Measurements from ENCODE around the gene POLR3GL.

Gene POLR3GL

DNA sequence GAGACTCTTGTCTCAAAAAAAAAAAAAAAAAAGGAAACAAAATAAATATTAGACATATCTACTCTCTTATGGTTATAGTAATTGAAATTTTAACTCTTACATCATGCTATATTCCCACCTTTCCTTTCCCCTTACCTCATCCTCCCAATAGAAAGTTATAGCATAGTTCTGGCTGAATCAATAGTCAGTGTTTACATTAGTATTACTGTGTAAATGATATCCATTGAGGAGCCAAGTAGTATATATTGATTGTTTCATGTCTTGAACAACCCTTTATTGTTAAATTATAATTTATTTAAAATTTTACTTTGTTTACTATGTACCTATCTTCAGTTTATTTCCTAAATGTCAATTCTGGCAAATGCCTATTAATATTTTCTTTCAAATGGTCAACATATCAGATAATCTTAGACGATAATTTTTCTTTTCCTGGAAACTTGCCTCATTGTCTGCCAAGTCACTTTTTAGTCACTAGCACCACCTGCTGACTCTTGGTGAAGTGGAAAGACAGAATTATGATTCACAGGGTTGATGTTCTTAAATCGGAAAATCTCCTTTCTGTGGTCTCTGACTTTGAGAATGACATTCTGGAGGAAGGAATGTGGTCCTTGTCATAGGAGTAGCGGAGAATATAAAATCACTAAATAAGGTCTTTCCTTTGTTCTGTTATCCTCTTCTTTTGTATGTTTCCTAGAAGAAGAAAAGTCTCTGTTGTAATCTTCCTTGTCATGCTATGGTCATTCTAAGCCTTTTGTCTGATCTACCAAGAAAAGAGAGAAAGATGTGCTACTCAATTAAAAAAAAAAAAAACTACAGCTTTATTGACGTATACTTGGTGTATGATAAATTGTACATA, 48.4 kb downstream of the POLR3GL start:
- Mint-ChIP-seq H3K9me3 (no peaks in the 10 kb centered on the region), H3K36me3 (ENCODE audit: low read depth) (no peaks in the 10 kb centered on the region)
- TF ChIP-seq, protein P1, sequence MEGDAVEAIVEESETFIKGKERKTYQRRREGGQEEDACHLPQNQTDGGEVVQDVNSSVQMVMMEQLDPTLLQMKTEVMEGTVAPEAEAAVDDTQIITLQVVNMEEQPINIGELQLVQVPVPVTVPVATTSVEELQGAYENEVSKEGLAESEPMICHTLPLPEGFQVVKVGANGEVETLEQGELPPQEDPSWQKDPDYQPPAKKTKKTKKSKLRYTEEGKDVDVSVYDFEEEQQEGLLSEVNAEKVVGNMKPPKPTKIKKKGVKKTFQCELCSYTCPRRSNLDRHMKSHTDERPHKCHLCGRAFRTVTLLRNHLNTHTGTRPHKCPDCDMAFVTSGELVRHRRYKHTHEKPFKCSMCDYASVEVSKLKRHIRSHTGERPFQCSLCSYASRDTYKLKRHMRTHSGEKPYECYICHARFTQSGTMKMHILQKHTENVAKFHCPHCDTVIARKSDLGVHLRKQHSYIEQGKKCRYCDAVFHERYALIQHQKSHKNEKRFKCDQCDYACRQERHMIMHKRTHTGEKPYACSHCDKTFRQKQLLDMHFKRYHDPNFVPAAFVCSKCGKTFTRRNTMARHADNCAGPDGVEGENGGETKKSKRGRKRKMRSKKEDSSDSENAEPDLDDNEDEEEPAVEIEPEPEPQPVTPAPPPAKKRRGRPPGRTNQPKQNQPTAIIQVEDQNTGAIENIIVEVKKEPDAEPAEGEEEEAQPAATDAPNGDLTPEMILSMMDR (IDR thresholded peaks at IDR 0.05; ENCODE audit: unreplicated experiment in 3 of 3), result peak; percentile 69 to 88 (median 74)

DNA sequence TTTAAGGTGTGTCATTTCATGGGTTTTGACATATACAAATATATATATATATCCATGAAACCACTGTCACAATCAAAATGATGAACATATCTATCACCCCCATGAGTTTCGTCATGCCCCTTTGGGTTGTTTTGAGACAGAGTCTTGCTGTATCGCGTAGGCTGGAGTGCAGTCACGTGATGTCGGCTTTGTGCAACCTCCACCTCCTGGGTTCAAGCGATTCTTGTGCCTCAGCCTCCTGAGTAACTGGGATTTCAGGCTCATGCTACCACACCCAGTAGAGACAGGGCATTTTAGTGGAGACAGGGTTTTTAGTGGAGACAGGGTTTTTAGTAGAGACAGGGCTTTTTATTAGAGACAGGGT, 49.1 kb downstream of the POLR3GL start:
- Mint-ChIP-seq H3K27ac (no peak overlapping the region), H3K4me1 (peaks cover 5% of the 10 kb centered on the region), H3K4me3 (no peak overlapping the region), H3K27me3 (ENCODE audit: low read depth) (peaks cover 14% of the 10 kb centered on the region), H3K9me3 (no peaks in the 10 kb centered on the region), H3K36me3 (ENCODE audit: low read depth) (no peaks in the 10 kb centered on the region)
- TF ChIP-seq, protein P1 (IDR thresholded peaks at IDR 0.05; ENCODE audit: unreplicated experiment in 3 of 3), result no peak

More for the DNA sequence above, 48.4 kb downstream of the POLR3GL start:
- H3K4me3 Mint-ChIP-seq, result no peak overlapping the region
- H3K4me1 Mint-ChIP-seq, result peaks cover 5% of the 10 kb centered on the region
- peak overlapping the region in 1 of 3 experiments; percentile 16 for H3K27ac Mint-ChIP-seq
- H3K27me3 Mint-ChIP-seq (ENCODE audit: low read depth), result peaks cover 8% of the 10 kb centered on the region

DNA sequence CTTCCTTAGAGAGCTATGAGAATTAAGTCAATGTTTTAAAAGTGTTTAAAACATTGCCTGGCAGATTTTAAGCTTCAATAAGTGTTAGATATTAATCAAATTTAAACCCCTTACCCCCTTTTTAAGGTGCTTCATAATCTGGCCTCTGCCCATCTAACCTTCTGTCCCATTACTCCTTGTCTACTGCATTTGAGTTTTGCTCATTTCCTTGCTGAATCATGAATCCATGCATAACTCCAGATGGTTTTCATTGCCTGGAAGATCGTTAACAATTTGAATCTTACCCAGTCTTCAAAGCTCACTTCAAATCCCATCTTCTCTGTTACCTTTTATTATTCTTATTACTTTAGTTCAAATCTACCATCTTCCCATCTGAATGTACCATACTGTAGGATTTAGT, 52.4 kb downstream of the POLR3GL start:
- Mint-ChIP-seq H3K4me1 (peaks cover 22% of the 10 kb centered on the region), H3K36me3 (ENCODE audit: low read depth) (no peaks in the 10 kb centered on the region), H3K4me3 (no peak overlapping the region), H3K9me3 (no peaks in the 10 kb centered on the region), H3K27ac (no peak overlapping the region), H3K27me3 (ENCODE audit: low read depth) (peaks cover 41% of the 10 kb centered on the region)
- TF ChIP-seq, protein P1 (IDR thresholded peaks at IDR 0.05; ENCODE audit: unreplicated experiment in 3 of 3), result no peak

DNA sequence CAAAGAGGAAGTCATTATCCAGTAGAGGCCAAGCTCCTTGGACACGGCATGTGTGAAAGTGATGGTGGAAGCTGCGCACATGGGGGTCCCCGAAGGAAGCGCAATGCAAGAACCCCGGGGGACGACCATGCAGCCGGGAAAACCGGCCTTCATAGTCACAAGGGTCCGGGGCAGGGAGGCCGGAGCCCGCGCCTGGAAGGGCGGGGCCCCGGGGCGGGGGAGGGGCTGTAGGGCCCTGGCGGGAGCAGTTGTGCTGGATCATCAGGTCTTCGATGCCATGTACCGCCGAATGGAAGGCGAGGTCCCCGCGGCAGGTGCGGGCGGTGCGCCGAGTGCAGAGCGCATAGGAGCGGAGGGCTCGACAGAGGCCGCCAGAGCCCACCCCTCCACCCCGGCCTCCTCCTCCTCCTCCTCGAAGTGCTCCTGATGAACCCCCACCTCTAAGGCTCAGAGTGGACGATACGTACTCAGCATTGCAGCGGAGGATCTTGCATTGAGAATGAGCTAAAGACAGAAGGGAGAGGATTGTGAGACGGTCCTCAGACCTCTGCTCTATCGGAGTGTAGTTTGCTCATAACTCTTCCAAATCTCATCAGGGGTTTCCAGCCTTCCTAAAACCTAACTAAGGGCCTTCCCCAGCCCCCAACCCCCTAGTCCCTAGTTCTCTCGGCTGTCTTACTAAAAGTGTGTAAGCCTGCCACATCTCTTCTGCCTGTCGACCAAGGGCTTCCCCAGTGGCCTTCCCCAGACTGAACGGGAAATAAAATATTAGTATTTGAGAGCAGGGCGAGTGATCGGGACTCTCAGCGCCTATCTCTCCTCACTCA, 55.0 kb downstream of the POLR3GL start:
- Mint-ChIP-seq H3K4me1 (peaks cover 27% of the 10 kb centered on the region), H3K9me3 (no peaks in the 10 kb centered on the region), H3K27me3 (ENCODE audit: low read depth) (peaks cover 46% of the 10 kb centered on the region), H3K27ac (peak overlapping the region in 1 of 3 experiments; percentile 39), H3K36me3 (ENCODE audit: low read depth) (no peaks in the 10 kb centered on the region), H3K4me3 (peak overlapping the region; percentile 54 to 92 (median 61))
- TF ChIP-seq, protein P1 (IDR thresholded peaks at IDR 0.05; ENCODE audit: unreplicated experiment in 3 of 3), result no peak

DNA sequence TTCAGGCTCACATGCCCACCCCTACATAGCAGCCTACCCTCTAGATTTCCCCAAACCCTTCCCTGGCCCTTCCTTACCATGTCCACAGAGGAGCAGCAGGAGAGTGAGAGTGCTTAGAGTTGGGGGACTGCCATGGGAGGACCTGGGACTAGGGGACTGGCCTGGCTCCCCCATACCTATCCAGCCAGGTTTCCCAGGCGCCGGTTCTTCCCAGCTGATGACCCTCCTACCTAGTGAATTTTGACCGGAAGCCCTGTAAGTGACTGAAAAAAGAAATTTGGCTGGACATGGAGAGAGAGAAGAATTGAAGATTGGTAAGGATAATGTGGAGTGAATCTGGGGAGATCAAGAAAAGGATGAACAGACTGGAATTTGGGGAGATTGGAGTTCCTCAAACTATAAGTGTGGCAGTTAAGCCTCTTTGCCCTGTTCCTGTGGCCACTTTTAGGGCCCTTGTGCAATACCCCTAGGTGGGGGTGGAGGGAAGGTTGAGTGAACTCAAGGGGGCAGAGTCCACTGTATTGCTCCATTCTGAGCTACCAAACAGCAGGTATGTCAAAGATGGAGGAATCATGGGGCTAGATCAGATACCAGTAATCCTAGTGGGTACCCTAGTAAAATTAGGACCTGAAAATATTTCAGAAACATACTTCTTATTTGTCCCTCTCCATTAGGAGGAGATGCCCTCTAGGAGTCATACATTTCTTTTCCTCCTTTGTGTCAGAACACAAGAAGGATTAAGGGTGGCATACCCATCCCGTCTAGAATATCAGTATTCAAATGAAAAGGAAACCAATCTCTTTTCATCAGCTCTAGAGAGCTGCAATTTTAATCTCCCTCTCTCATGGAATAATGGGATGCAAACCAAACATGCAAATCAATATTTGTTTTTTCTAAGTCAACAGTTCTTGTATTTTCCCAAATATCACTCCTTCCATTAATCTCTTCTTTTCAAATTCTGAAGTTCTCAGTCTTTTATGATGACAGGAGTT, 55.9 kb downstream of the POLR3GL start:
- peak overlapping the region in 2 of 3 experiments; percentile 57 to 67 for H3K27ac Mint-ChIP-seq
- H3K9me3 Mint-ChIP-seq, result no peaks in the 10 kb centered on the region
- no peaks in the 10 kb centered on the region for H3K36me3 Mint-ChIP-seq (ENCODE audit: low read depth)
- peak overlapping the region; percentile 54 to 92 (median 86) for H3K4me3 Mint-ChIP-seq
- peaks cover 42% of the 10 kb centered on the region for H3K27me3 Mint-ChIP-seq (ENCODE audit: low read depth)
- TF ChIP-seq, protein P1 (IDR thresholded peaks at IDR 0.05; ENCODE audit: unreplicated experiment in 3 of 3), result no peak
- peaks cover 27% of the 10 kb centered on the region for H3K4me1 Mint-ChIP-seq
